Aorta (tissue), 5 donors: Measurements from ENCODE around the gene SLC25A26. TPM values are rescaled to one million over a fixed set of nuclear protein-coding genes. Genes with fewer than 3 reads are reported as not detected.
A peak's percentile ranks its signal among the peaks of the same experiment; 100 is the strongest.
"Not testable (repeated sequence)": the region's sequence is repeated elsewhere in the genome, so short reads cannot be mapped to it uniquely, and the experiment has no call there.

ENCODE experiments used
- ATAC-seq: fragments of 200-7000 bp; cut with Tn5 transposase; one replicate; pipeline ENCODE4 v1.9.1; 2022; ENCODE audit warnings: moderate library complexity; ENCODE audit not compliant: low FRiP score
- DNase-seq, 2 donors: peaks; one replicate each; pipeline ENCODE4 v3.0.0-alpha.2; 2020
- H3K27ac ChIP-seq, 2 donors: one replicate each; pipeline ENCODE4 v1.5.1; 2013; ENCODE audit warnings: low read length in 2 of 2, mild to moderate bottlenecking in 2 of 2, moderate library complexity in 2 of 2, control low read depth in 1 of 2, inconsistent platforms in 1 of 2, low read depth in 1 of 2
- H3K27me3 ChIP-seq, 2 donors: one replicate each; pipeline ENCODE4 v1.6.1; 2013; ENCODE audit warnings: control low read depth in 1 of 2, low read length in 1 of 2, mild to moderate bottlenecking in 1 of 2, moderate library complexity in 1 of 2; ENCODE audit not compliant: insufficient read depth in 2 of 2, control insufficient read depth in 1 of 2
- H3K36me3 ChIP-seq, 2 donors: one replicate each; pipeline ENCODE4 v1.6.1; 2013; ENCODE audit warnings: control low read depth in 1 of 2, low read length in 1 of 2, mild to moderate bottlenecking in 1 of 2; ENCODE audit not compliant: insufficient read depth in 2 of 2, control insufficient read depth in 1 of 2
- H3K4me1 ChIP-seq, 2 donors: one replicate each; pipeline ENCODE4 v1.6.1; 2013; ENCODE audit warnings: low read length in 2 of 2, control low read depth in 1 of 2, mild to moderate bottlenecking in 1 of 2, moderate library complexity in 1 of 2; ENCODE audit not compliant: insufficient read depth in 2 of 2, control insufficient read depth in 1 of 2
- H3K4me3 ChIP-seq, 2 donors: one replicate each; pipeline ENCODE4 v1.5.1; 2013; ENCODE audit warnings: low read length in 2 of 2, control low read depth in 1 of 2, mild to moderate bottlenecking in 1 of 2
- H3K9me3 ChIP-seq: one replicate; pipeline ENCODE4 v1.6.1; 2013; ENCODE audit warnings: mild to moderate bottlenecking, low read length; ENCODE audit not compliant: control insufficient read depth
- WGBS, 2 donors: extraction: QIAGEN DNeasy Blood & Tissue Kit; methylation state at CpG; one replicate each; pipeline ENCODE4 v1.1.7; 2013; 5-methylcytosine and 5-hydroxymethylcytosine counted together
- intact Hi-C, 2 donors: fragments of 100-400 bp; cut with DNase I; formaldehyde crosslinking; loops; one replicate each; pipeline versions ENCODE4 v1.14.2 to v1.15.0; 2022
- polyA plus RNA-seq, 2 donors: library from polyadenylated mRNA; stranded (reverse); fragments of 200-250 nt; gene quantifications; one replicate each; pipeline ENCODE4 v1.2.3, GENCODE V29; 2013
- total RNA-seq, 2 donors: library from RNA; stranded (reverse); fragmentation: NEBNext Ultra II Directional; extraction: Animal tissue kit (Norgen Biotek cat#: 25700); gene quantifications; one replicate each; pipeline ENCODE4 v1.2.1, GENCODE V29; 2021
- donor health status: healthy with polysubstance abuse.
- donor health status: Bipolar disorder and iron deficiency.
- donor health status: DM: no; HTN: no; CAD: no.
- donor health status: DM: no; HTN: no; CAD: no.
- donor health status: DM: yes; HTN: yes; CAD: no.

The SLC25A26 gene
- total and polyA plus RNA-seq, 4 donors: 14.9 to 17.5 (median 16.7) TPM

DNA sequence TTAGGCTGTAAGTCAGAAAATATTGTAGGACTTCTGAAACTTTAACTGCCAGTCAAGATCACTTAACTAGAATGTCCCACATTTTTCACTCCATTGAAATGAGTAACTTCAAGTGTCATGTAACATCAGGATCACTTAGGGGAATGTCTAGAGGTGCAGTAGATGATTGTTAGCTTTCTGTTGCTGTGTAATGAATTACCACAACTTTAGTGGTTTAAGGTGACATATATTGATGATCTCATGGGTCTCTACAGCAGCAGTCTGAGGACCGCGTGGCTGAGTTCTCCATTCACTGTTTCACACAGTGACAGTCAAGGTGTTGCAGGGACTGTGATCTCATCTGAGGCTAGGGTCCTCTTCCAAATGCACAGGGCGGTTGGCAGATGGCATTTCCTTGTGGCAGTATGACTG, 82.7 kb downstream of the SLC25A26 start:
- no peak overlapping the region for H3K27ac ChIP-seq
- no peak for DNase-seq
- intact Hi-C loops: no loop called here
- 92 to 94% methylated on average over 3 of the region's 3 CpGs for WGBS, 2 donors
- no peaks in the 10 kb centered on the region for H3K4me1 ChIP-seq
- no peaks in the 10 kb centered on the region for H3K9me3 ChIP-seq
- H3K27me3 ChIP-seq: no peaks in the 10 kb centered on the region
- no peak overlapping the region for H3K4me3 ChIP-seq
- no peaks in the 10 kb centered on the region for H3K36me3 ChIP-seq
- ATAC-seq: peak; percentile 57

DNA sequence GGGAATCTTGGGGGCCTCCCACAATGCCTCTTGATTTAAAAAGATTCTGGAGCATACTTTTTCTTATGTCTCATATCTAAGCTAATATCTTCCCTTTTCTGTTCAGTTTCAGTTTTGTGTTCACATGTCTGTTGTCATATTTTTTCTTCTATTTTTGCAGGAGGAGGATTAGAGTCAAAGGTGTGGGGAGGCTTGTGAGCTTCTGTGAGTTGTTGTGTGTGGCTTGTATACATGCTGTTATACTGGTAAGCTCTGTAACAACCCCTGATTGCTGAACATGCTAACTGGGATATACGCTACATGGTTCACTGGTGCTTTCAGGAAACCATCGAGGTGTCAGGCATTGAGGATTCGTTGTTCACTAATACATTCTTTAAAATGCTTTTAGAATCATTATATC, 83.5 kb downstream of the SLC25A26 start:
- Histone ChIP-seq H3K36me3 (no peaks in the 10 kb centered on the region), H3K4me3 (no peak overlapping the region), H3K27me3 (no peaks in the 10 kb centered on the region), H3K9me3 (no peaks in the 10 kb centered on the region), H3K27ac (no peak overlapping the region), H3K4me1 (no peaks in the 10 kb centered on the region)
- no peak for DNase-seq
- intact Hi-C loops: no loop called here
- WGBS, 2 donors: 90 to 94% methylated on average over 3 of the region's 3 CpGs
- ATAC-seq: peak; percentile 36

DNA sequence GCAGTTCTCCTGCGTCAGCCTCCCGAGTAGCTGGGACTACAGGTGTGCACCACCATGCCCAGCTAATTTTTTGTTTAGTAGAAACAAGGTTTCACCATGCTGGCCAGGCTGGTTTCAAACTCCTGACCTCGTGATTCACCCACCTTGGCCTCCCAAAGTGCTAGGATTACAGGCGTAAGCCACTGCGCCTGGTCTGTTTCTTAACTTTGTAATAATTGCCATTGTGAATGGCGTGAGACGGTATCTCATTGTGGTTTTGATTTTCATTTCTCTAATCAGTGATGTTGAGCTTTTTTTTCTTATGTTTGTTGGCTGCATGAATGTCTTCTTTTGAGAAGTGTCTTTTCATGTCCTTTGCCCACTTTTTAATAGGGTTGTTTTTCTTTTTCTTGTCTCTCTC, 85.3 kb downstream of the SLC25A26 start:
- 97% methylated on average over 7 of the region's 7 CpGs for WGBS, 2 donors
- not testable (repeated sequence) for DNase-seq, ATAC-seq

DNA sequence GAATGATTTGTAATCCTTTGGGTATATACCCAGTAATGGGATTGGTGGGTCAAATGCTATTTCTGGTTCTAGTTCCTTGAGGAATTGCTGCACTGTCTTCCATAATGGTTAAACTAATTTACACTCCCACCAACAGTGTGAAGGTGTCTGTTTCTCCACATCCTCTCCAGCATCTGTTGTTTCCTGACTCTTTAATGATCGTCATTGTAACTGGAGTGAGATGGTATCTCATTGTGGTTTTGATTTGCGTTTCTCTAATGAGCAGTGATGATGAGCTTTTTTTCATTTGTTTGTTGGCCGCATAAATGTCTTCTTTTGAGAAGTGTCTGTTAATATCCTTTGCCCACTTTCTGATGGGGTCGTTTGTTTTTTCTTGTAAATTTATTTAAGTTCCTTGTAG, 86.2 kb downstream of the SLC25A26 start:
- DNase-seq, intact Hi-C loops, H3K27ac ChIP-seq, ATAC-seq, H3K4me1 ChIP-seq, H3K9me3 ChIP-seq, H3K27me3 ChIP-seq, H3K4me3 ChIP-seq, H3K36me3 ChIP-seq: not testable (repeated sequence)
- 80 to 85% methylated on average over 4 of the region's 4 CpGs for WGBS, 2 donors

More for the DNA sequence above, 85.3 kb downstream of the SLC25A26 start:
- H3K4me1 ChIP-seq, H3K27ac ChIP-seq, H3K27me3 ChIP-seq, H3K4me3 ChIP-seq, intact Hi-C loops, H3K9me3 ChIP-seq, H3K36me3 ChIP-seq: not testable (repeated sequence)

DNA sequence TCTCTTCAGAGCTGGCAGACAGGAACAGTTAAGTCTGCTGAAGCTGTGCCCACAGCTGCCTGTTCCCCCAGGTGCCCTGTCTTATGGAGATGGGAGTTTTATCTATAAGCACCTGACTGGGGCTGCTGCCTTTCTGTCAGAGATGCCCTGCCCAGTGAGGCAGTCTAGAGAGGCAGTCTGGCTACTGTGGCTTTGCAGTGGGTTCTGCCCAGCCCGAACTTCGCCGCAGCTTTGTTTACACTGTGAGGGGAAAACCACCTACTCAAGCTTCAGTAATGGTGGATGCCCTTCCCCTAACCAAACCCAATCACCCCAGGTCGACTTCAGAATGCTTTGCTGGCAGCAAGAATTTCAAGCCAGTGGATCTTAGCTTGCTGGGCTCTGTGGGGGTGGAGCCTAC, 91.2 kb downstream of the SLC25A26 start:
- WGBS, 2 donors: 94% methylated on average over 4 of the region's 4 CpGs
- Histone ChIP-seq H3K27ac (no peak overlapping the region), H3K4me1 (no peaks in the 10 kb centered on the region), H3K9me3 (no peaks in the 10 kb centered on the region), H3K36me3 (no peaks in the 10 kb centered on the region), H3K4me3 (no peak overlapping the region), H3K27me3 (no peaks in the 10 kb centered on the region)
- intact Hi-C loops: no loop called here
- ATAC-seq (no peak), DNase-seq (no peak)

DNA sequence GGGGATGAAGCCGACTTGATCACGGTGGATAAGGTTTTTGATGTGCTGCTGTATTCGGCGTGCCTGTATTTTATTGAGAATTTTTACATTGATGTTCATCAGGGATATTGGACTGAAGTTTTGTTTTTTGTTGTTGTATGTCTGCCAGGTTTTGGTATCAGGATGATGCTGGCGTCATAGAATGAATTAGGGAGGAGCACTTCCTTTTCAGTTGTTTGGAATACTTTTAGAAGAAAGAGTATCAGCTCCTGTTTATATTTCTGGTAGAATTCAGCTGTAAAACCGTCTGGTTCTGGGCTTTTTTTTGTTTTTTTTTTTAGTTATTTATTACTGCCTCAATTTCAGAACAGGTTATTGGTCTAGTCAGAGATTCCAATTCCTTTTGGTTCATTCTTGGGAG, 93.7 kb downstream of the SLC25A26 start:
- no peaks in the 10 kb centered on the region for H3K9me3 ChIP-seq
- no peaks in the 10 kb centered on the region for H3K36me3 ChIP-seq
- intact Hi-C loops: no loop called here
- ATAC-seq (no peak), DNase-seq (no peak)
- 87 to 89% methylated on average over 6 of the region's 6 CpGs for WGBS, 2 donors
- H3K27ac ChIP-seq: no peak overlapping the region
- no peaks in the 10 kb centered on the region for H3K27me3 ChIP-seq
- no peak overlapping the region for H3K4me3 ChIP-seq
- peaks cover 0 to 3% of the 10 kb centered on the region in 2 donors for H3K4me1 ChIP-seq

DNA sequence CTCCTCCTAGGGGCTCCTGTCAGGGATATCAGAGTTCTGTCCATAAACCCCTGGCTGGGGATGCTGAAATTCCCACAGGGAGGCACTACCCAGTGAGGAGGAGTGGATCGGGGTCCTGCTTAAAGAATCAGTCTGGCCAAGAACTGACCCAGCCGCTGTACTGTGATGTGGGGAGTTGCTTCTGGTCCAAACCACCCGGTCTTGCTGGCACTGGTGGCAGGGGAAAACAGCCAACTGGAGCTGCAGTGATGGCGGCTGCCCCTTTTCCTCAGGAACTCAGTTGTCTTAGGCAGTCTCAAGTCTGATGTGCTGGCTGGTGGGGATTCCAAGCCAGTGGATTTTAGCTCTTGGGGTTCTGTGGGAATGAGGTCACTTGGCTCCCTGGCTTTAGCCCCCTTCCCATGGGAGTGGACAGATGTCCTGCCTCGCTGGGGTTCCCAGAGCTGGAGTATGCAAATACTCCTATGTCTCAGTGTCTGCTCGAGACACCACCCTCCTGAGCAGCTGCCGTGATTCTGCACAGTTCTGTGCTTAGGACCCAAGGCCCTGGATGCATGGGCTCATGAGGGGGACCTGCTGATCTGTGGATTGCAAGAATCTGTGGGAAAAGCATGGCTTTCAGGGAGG, 97.1 kb downstream of the SLC25A26 start:
- ATAC-seq (no peak), DNase-seq (no peak)
- no peaks in the 10 kb centered on the region for H3K9me3 ChIP-seq
- intact Hi-C loops: no loop called here
- no peaks in the 10 kb centered on the region for H3K36me3 ChIP-seq
- H3K4me1 ChIP-seq: peaks cover 0 to 3% of the 10 kb centered on the region in 2 donors
- no peaks in the 10 kb centered on the region for H3K27me3 ChIP-seq
- no peak overlapping the region for H3K27ac ChIP-seq
- H3K4me3 ChIP-seq: no peak overlapping the region
- 19 to 27% methylated on average over 7 of the region's 7 CpGs for WGBS, 2 donors

DNA sequence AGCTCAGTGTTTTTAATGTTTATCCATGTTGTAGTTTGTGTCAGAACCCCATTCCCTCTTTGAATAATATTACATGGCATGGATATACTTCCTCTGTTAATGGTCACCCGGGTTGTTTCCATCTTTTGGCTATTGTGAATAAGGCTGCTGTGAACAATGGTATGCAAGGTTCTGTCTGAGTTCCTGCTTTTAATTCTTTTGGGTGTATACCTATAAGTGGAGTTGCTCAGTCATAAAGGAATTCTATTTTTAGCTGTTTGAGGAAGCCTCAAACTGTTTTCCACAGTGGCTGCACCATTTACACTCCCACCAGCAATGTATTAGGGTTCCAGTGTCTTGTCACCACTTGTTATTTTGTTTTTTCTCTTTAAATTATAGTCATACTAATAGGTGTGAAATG, 99.6 kb downstream of the SLC25A26 start:
- 83 to 85% methylated on average over 1 of the region's 1 CpG for WGBS, 2 donors
- intact Hi-C loops: no loop called here

DNA sequence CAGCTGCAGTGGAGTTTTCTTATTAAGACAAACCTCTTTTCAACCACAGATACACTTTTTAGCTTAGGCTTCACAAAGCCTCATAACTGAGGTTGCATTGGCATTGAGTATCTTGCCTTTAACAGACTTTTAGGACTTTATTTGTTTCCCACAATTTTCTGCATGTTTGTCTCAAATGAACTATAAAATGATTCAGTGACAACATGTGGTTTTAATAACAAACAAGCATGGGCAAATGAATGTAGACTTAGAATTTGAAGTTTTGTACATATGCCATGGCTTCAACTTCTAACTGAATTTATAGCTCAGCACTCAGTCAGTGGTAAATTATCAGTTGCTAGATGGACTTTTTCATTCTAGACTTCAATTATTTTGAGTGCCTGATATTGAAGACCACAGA, 101.6 kb downstream of the SLC25A26 start:
- no peak for DNase-seq
- Histone ChIP-seq H3K36me3 (no peaks in the 10 kb centered on the region), H3K4me1 (peaks cover 0 to 3% of the 10 kb centered on the region in 2 donors), H3K27ac (no peak overlapping the region), H3K27me3 (no peaks in the 10 kb centered on the region), H3K4me3 (no peak overlapping the region), H3K9me3 (peaks cover 2% of the 10 kb centered on the region)
- no peak for ATAC-seq
- intact Hi-C loops: no loop called here

More for the DNA sequence above, 99.6 kb downstream of the SLC25A26 start:
- H3K9me3 ChIP-seq: peaks cover 2% of the 10 kb centered on the region
- no peaks in the 10 kb centered on the region for H3K36me3 ChIP-seq
- DNase-seq (no peak), ATAC-seq (no peak)
- no peaks in the 10 kb centered on the region for H3K27me3 ChIP-seq
- H3K4me1 ChIP-seq: peaks cover 0 to 3% of the 10 kb centered on the region in 2 donors
- H3K27ac ChIP-seq: no peak overlapping the region
- H3K4me3 ChIP-seq: no peak overlapping the region
